PC-9 (cell line): ENCODE measurements around the gene SLC24A1.

Experiments
- CTCF ChIP-seq: fragments of 200-600 bp; sonication (generic); conservative IDR thresholded peaks from 2 replicates; pipeline ENCODE4 v1.6.1; 2017; ENCODE audit warnings: mixed run types, antibody characterized with exemption, mild to moderate bottlenecking, moderate library complexity
- EZH2 ChIP-seq: fragments of 200-600 bp; sonication (generic); IDR thresholded peaks from 2 replicates; pipeline ENCODE4 v1.8.0; 2017; ENCODE audit warnings: antibody characterized with exemption, low read depth

GRCh38 chr15:65690778-65691177 is 69.0 kb downstream of the SLC24A1 start:
- TF ChIP-seq CTCF (no peak), EZH2 (no peak)
